ENCODE data around the gene FAM89A.

FAM89A gene

GRCh38 chr1:231074046-231074445 is 34.0 kb upstream of the FAM89A start:
- DNase-seq (ENCODE audit: extremely low read depth, low read depth): no peak
- no peak overlapping the region for H3K4me3 ChIP-seq (replicated peaks; ENCODE audit: low read depth, low read length)
- TF ChIP-seq CTCF (IDR thresholded peaks at IDR 0.05; ENCODE audit: low read depth, low read length, missing control alignments): no peak

DNA sequence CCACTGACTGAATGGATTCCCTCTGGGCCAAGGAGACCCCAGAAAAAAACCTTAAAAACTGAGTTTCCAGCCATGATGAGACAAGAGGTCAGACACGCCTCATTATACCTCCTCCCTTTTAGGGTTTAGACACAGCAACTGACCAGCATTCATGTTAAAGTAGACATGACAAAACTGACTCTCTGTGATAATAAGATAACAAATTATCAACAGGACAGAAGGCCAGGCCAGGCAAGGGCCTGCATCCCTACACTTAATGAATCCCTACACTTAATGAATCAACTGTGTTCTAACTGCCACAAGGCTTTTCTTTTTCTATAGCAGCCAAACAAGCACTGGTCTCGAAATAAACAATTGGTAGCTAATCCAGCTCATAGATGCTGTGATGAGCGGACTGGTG is 33.3 kb upstream of the FAM89A start:
- H3K4me3 ChIP-seq (replicated peaks; ENCODE audit: low read depth, low read length): no peak overlapping the region
- DNase-seq (ENCODE audit: extremely low read depth, low read depth): no peak
- no peak for TF ChIP-seq CTCF (IDR thresholded peaks at IDR 0.05; ENCODE audit: low read depth, low read length, missing control alignments)

DNA sequence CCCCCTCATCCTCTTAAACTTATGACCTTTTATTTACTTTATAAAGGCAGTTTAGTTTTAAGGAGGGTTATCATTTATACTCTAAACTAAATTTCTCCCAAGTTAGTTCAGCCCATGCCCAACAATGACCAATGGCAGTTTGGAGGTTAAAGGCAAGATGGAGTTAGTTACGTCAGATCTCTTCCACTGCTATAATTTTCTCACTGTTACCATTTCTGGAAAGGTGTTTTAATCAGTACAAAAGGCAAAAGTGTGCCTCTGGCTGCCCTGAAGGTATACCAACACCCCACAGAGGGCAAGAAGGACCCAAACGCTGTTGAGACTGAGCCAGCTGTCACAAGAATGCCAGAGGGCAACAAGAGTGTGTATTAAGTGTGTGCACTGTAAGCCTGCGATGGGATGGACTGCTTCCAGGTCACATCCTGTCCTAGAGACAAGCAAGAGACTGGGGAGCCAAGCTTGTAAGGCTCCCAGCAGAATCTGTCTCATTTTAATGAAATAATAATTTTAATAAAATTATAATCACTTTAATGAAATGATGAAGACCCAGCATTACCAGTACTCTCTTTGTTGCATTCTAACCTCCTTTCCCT is 32.5 kb upstream of the FAM89A start:
- H3K4me3 ChIP-seq (replicated peaks; ENCODE audit: low read depth, low read length): no peak overlapping the region
- no peak for DNase-seq (ENCODE audit: extremely low read depth, low read depth)
- TF ChIP-seq CTCF (IDR thresholded peaks at IDR 0.05; ENCODE audit: low read depth, low read length, missing control alignments): no peak

DNA sequence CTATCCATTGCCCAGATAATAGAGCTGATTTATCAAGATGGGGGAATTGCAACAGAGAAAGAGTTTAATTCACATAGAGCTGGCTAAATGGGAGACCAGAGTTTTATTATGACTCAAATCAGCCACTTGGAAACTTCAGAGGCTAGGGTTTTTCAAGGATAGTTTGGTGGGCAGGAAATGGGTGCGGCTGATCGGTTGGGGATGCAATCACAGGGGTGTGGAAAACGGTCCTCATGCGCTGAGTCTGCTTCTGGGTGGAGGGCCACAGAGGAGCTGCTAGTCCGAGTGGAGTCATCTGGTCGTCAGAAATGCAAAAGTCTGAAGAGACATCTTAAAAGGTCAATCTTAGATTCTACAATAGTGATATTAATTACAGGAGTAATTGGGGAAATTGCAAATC is 32.0 kb upstream of the FAM89A start:
- TF ChIP-seq CTCF (IDR thresholded peaks at IDR 0.05; ENCODE audit: low read depth, low read length, missing control alignments): no peak
- DNase-seq (ENCODE audit: extremely low read depth, low read depth): no peak
- H3K4me3 ChIP-seq (replicated peaks; ENCODE audit: low read depth, low read length): no peak overlapping the region

GRCh38 chr1:231070758-231071444 is 30.8 kb upstream of the FAM89A start:
- H3K4me3 ChIP-seq (replicated peaks; ENCODE audit: low read depth, low read length): no peak overlapping the region
- no peak for TF ChIP-seq CTCF (IDR thresholded peaks at IDR 0.05; ENCODE audit: low read depth, low read length, missing control alignments)
- no peak for DNase-seq (ENCODE audit: extremely low read depth, low read depth)

- no peak overlapping the region for H3K4me3 ChIP-seq (replicated peaks; ENCODE audit: low read depth, low read length)
- no peak for DNase-seq (ENCODE audit: extremely low read depth, low read depth)
- TF ChIP-seq CTCF (IDR thresholded peaks at IDR 0.05; ENCODE audit: low read depth, low read length, missing control alignments): no peak
Measured at GRCh38 chr1:231069333-231069732, 29.3 kb upstream of the FAM89A start.
